ENCODE measurements around the gene PPFIBP1. TPM values are rescaled to one million over a fixed set of nuclear protein-coding genes. Genes with fewer than 3 reads are reported as not detected.
"Not testable (repeated sequence)": the region's sequence is repeated elsewhere in the genome, so short reads cannot be mapped to it uniquely, and the experiment has no call there.

PPFIBP1 gene
- total RNA-seq, 1 experiment from 2014 or later, result 17.0 TPM

GRCh38 chr12:27703720-27704452 lies 179.9 kb downstream of the PPFIBP1 start:
- DNase-seq, result peak; percentile 70
- Histone ChIP-seq H3K36me3 (replicated peaks; ENCODE audit: control insufficient read depth, insufficient read depth, low read length) (no peaks in the 10 kb centered on the region), H3K4me3 (ENCODE audit: insufficient read depth, low read depth, low read length) (no peak overlapping the region), H3K27me3 (ENCODE audit: control insufficient read depth, insufficient read depth, low read length) (no peaks in the 10 kb centered on the region)

DNA sequence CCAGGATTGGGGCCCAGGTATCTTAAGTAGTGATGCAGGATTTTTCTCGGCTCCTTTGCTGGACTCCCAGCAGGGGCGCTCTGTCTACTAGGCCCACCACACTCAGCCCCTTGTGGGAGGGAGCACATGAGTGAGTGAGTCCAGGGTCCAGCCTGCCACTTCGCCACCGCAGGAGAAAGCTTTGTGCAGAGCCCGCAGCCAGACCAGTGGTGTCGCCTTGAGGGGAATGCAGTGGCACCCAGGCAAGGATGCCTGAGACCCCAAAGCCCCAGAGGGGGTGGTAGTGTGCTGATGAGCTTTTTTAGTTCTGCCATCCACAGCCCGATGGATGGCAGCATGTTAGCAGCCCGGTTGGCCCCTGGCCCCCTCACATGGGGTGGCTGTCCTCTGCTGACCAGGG lies 181.3 kb downstream of the PPFIBP1 start:
- Histone ChIP-seq H3K4me3 (ENCODE audit: insufficient read depth, low read depth, low read length) (no peak overlapping the region), H3K36me3 (replicated peaks; ENCODE audit: control insufficient read depth, insufficient read depth, low read length) (no peaks in the 10 kb centered on the region), H3K27me3 (ENCODE audit: control insufficient read depth, insufficient read depth, low read length) (no peaks in the 10 kb centered on the region)
- peak; percentile 28 for DNase-seq

DNA sequence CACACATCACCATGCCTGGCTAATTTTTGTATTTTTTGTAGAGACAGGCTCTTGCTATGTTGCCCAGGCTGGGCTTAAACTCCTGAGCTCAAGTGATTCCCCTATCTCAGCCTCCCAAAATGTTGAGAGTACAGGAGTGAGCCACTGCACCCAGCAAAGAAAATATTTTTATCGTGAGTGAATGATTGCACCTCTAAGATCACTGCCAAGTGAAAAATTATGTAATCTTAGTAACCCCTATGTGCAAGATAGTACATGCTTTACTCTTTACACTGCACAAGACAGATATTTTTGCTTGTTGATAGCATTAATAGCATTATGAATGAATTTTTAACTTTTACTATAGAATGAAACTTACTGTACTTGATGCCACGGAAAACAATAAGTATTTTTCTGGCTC lies 183.2 kb downstream of the PPFIBP1 start:
- no peaks in the 10 kb centered on the region for H3K36me3 ChIP-seq (replicated peaks; ENCODE audit: control insufficient read depth, insufficient read depth, low read length)
- H3K4me3 ChIP-seq (ENCODE audit: insufficient read depth, low read depth, low read length), result no peak overlapping the region
- no peaks in the 10 kb centered on the region for H3K27me3 ChIP-seq (ENCODE audit: control insufficient read depth, insufficient read depth, low read length)
- no peak for DNase-seq

GRCh38 chr12:27709212-27709931 lies 185.4 kb downstream of the PPFIBP1 start:
- H3K27me3 ChIP-seq (ENCODE audit: control insufficient read depth, insufficient read depth, low read length), result no peaks in the 10 kb centered on the region
- no peak overlapping the region for H3K4me3 ChIP-seq (ENCODE audit: insufficient read depth, low read depth, low read length)
- no peak for DNase-seq
- H3K36me3 ChIP-seq (replicated peaks; ENCODE audit: control insufficient read depth, insufficient read depth, low read length), result no peaks in the 10 kb centered on the region; the same call in 1 of the 2 replicates

- H3K36me3 ChIP-seq (replicated peaks; ENCODE audit: control insufficient read depth, insufficient read depth, low read length), result no peaks in the 10 kb centered on the region; the same call in 1 of the 2 replicates
- H3K4me3 ChIP-seq (ENCODE audit: insufficient read depth, low read depth, low read length), result peak overlapping the region; percentile 81
- no peak for DNase-seq
- H3K27me3 ChIP-seq (ENCODE audit: control insufficient read depth, insufficient read depth, low read length), result no peaks in the 10 kb centered on the region
Observed at GRCh38 chr12:27709932-27710591, 186.1 kb downstream of the PPFIBP1 start.

GRCh38 chr12:27710592-27711316 lies 186.7 kb downstream of the PPFIBP1 start, which contains the start of gene MRPS35:
Gene MRPS35, plus strand, starts transcription at chr12:27710832. Its CDS starts 12 bp downstream, at chr12:27710844.
- H3K27me3 ChIP-seq (ENCODE audit: control insufficient read depth, insufficient read depth, low read length), result no peaks in the 10 kb centered on the region
- H3K36me3 ChIP-seq (replicated peaks; ENCODE audit: control insufficient read depth, insufficient read depth, low read length), result no peaks in the 10 kb centered on the region; the same call in 1 of the 2 replicates
- peak; percentile 85 for DNase-seq
- H3K4me3 ChIP-seq (ENCODE audit: insufficient read depth, low read depth, low read length), result peak within 1 kb of the TSS; percentile 81

DNA sequence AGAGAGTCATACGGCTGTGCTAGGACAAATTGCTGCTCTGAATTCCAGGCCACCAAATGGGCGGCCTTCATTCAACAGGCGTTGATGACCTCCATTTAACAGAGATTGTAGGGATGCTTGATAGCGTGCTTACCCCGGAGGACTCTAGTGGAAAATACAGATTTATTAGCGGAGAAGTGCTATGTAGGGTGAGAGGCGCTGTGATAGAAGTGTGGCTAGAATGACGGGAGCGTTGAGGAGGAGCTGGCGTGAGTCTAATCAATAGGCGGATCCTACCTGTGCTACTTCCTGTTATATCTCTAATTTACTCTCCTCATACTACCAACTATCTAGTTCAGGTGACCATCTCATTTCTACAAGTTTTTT lies 187.3 kb downstream of the PPFIBP1 start:
- Histone ChIP-seq H3K4me3 (ENCODE audit: insufficient read depth, low read depth, low read length) (peak overlapping the region; percentile 81), H3K27me3 (ENCODE audit: control insufficient read depth, insufficient read depth, low read length) (no peaks in the 10 kb centered on the region), H3K36me3 (replicated peaks; ENCODE audit: control insufficient read depth, insufficient read depth, low read length) (peaks cover 2% of the 10 kb centered on the region)
- DNase-seq, result peak; percentile 39

DNA sequence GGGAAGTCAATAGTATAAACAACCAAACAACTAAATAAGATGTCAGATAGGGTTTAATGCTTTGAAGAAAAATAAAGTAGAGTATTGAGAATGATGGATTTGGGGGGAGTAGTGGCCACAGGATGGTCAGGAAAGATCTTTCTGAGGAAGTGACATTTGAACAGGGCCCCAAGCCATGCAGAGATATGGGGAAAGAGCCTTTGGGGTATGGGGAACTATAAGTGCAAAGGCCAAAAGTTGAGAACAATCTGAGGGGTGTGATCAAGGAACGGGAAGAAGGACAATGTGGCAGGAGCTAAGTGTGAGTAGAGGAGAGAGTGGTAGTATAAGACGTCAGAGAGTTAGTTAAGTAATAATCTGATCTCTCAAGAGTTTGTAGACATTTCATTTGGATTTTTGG lies 188.0 kb downstream of the PPFIBP1 start:
- no peak for DNase-seq
- Histone ChIP-seq H3K4me3 (ENCODE audit: insufficient read depth, low read depth, low read length) (no peak overlapping the region), H3K27me3 (ENCODE audit: control insufficient read depth, insufficient read depth, low read length) (no peaks in the 10 kb centered on the region), H3K36me3 (replicated peaks; ENCODE audit: control insufficient read depth, insufficient read depth, low read length) (peaks cover 4% of the 10 kb centered on the region)

DNA sequence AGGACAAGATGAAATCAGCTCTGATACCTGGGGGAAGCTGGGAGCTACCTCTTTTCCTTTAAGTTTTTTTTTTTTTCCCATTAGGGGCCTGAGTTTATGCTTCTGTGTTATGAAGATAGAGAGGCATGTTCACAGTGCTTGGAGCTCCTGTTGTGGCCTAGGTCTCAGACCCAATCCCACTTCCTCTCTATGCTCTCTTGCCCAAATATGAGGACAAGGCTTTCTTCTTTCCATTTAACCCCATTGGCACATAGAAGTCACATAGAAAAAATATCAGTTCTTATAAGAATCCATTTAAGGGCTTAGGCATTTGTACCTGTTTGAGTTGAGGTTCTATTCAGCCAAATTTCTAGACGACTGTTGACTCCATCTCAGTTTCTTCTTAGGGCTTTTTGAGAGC lies 199.2 kb downstream of the PPFIBP1 start:
- DNase-seq, result no peak
- Histone ChIP-seq H3K36me3 (replicated peaks; ENCODE audit: control insufficient read depth, insufficient read depth, low read length) (peaks cover 2% of the 10 kb centered on the region), H3K4me3 (ENCODE audit: insufficient read depth, low read depth, low read length) (no peak overlapping the region)

DNA sequence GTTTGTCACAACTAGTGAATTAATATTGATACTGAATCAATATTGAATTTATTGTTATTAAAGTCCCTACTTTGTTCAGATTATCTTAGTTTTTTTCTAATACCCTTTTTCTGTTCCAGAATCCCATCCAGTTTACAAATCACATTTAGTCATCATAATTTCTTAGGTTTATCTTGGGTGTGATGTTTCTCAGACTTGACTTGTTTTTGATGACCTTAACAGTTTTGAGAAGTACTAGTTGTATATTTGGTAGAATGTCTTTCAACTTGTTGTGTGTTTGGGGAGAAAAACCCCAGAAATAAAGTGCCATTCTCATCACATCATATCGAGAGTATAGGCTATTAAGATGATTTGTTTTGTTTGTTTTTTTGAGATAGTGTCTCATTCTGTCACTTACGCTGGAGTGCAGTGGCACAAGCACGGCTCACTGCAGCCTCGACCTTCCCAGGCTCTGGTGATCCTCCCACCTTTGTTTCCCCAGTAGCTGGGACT lies 206.1 kb downstream of the PPFIBP1 start:
- no peak for DNase-seq
- Histone ChIP-seq H3K36me3 (replicated peaks; ENCODE audit: control insufficient read depth, insufficient read depth, low read length) (no peaks in the 10 kb centered on the region; the same call in none of the 2 replicates), H3K27me3 (ENCODE audit: control insufficient read depth, insufficient read depth, low read length) (no peaks in the 10 kb centered on the region), H3K4me3 (ENCODE audit: insufficient read depth, low read depth, low read length) (no peak overlapping the region)

More for the DNA sequence above, 199.2 kb downstream of the PPFIBP1 start:
- no peaks in the 10 kb centered on the region for H3K27me3 ChIP-seq (ENCODE audit: control insufficient read depth, insufficient read depth, low read length)

- Histone ChIP-seq H3K36me3 (replicated peaks; ENCODE audit: control insufficient read depth, insufficient read depth, low read length) (peaks cover 2% of the 10 kb centered on the region; the same call in 1 of the 2 replicates), H3K4me3 (ENCODE audit: insufficient read depth, low read depth, low read length) (no peak overlapping the region), H3K27me3 (ENCODE audit: control insufficient read depth, insufficient read depth, low read length) (no peaks in the 10 kb centered on the region)
- DNase-seq, result peak; percentile 30
Observed at GRCh38 chr12:27732281-27732680, 208.3 kb downstream of the PPFIBP1 start.

- H3K4me3 ChIP-seq (ENCODE audit: insufficient read depth, low read depth, low read length), result no peak overlapping the region
- DNase-seq, result peak; percentile 42
- H3K36me3 ChIP-seq (replicated peaks; ENCODE audit: control insufficient read depth, insufficient read depth, low read length), result peaks cover 2% of the 10 kb centered on the region; the same call in 1 of the 2 replicates
- H3K27me3 ChIP-seq (ENCODE audit: control insufficient read depth, insufficient read depth, low read length), result no peaks in the 10 kb centered on the region
Observed at GRCh38 chr12:27733052-27733656, 209.1 kb downstream of the PPFIBP1 start.

DNA sequence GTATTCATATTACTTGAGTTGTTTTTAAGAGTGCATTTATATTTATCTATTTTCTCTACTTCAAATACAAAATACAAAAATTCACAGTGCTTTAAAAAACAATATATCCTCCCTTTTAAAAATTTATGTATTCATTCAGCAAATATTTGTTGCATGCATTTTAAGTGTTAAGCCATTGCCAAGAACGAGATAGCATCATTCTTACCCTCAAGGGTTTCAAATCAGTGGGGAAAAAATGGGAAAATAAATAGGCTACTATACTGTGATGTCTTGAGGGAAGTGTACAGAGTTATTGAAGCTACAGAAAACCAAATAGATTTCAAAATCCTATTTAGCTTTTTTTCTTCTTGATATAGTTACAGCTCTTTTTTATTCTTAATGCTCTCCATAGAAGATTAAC lies 209.8 kb downstream of the PPFIBP1 start:
- Histone ChIP-seq H3K36me3 (replicated peaks; ENCODE audit: control insufficient read depth, insufficient read depth, low read length) (peaks cover 2% of the 10 kb centered on the region; the same call in 1 of the 2 replicates), H3K27me3 (ENCODE audit: control insufficient read depth, insufficient read depth, low read length) (no peaks in the 10 kb centered on the region), H3K4me3 (ENCODE audit: insufficient read depth, low read depth, low read length) (no peak overlapping the region)
- no peak for DNase-seq

DNA sequence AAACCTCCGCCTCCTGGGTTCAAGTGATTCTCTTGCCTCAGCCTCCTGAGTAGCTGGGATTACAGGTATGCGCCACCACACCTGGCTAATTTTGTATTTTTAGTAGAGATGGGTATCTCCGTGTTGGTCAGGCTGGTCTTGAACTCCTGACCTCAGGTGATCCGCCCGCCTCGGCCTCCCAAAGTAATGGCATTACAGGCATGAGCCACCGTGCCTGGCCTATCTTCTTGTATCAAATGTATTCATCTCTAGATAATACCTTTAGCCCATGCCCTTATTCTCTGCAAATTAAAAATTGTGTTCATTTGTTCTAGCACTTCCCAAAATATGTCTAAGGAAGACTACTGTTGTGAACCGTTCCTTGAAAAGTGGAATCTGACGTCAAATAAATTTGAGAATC lies 210.3 kb downstream of the PPFIBP1 start:
- H3K4me3 ChIP-seq (ENCODE audit: insufficient read depth, low read depth, low read length); H3K36me3 ChIP-seq (replicated peaks; ENCODE audit: control insufficient read depth, insufficient read depth, low read length); H3K27me3 ChIP-seq (ENCODE audit: control insufficient read depth, insufficient read depth, low read length); DNase-seq: not testable (repeated sequence)

Measured in H7 (cell line).